Stimulated activated naive B cell treated with anti-CD40 and anti-IgM and Interleukin-4, amounts not matched to agents 10 μg/mL and 1 μg/mL and 100 μg/mL, for 72 hours (primary cell): Measurements from ENCODE around the gene ZIC5.
"Not testable (repeated sequence)": the region's sequence is repeated elsewhere in the genome, so short reads cannot be mapped to it uniquely, and the experiment has no call there.

ENCODE experiments used
- ATAC-seq, 2 donors: fragments of 150-1000 bp; cut with Tn5 transposase; replicated peaks; 2 replicates each; pipeline ENCODE4 v1.10.0; 2021; ENCODE audit warnings: moderate library complexity in 1 of 2
- DNase-seq: peaks from one replicate; pipeline ENCODE4 v3.0.0; 2021
- H3K27ac Mint-ChIP-seq: one replicate; pipeline ENCODE4 v1.8.0; 2022; ENCODE audit warnings: mild to moderate bottlenecking, mixed read lengths
- H3K27me3 Mint-ChIP-seq, 2 donors: one replicate each; pipeline ENCODE4 v1.8.0; 2022; ENCODE audit warnings: mixed read lengths in 2 of 2
- H3K36me3 Mint-ChIP-seq, 2 donors: one replicate each; pipeline ENCODE4 v1.8.0; 2022; ENCODE audit warnings: mixed read lengths in 2 of 2, mild to moderate bottlenecking in 1 of 2
- H3K4me1 Mint-ChIP-seq, 2 donors: one replicate each; pipeline ENCODE4 v1.8.0; 2022; ENCODE audit warnings: mixed read lengths in 2 of 2, mild to moderate bottlenecking in 1 of 2
- H3K4me3 Mint-ChIP-seq, 2 donors: one replicate each; pipeline ENCODE4 v1.8.0; 2022; ENCODE audit warnings: mild to moderate bottlenecking in 2 of 2, mixed read lengths in 2 of 2, moderate library complexity in 1 of 2
- H3K9me3 Mint-ChIP-seq, 2 donors: one replicate each; pipeline ENCODE4 v1.8.0; 2022; ENCODE audit warnings: mixed read lengths in 2 of 2, mild to moderate bottlenecking in 1 of 2

ZIC5 gene

DNA sequence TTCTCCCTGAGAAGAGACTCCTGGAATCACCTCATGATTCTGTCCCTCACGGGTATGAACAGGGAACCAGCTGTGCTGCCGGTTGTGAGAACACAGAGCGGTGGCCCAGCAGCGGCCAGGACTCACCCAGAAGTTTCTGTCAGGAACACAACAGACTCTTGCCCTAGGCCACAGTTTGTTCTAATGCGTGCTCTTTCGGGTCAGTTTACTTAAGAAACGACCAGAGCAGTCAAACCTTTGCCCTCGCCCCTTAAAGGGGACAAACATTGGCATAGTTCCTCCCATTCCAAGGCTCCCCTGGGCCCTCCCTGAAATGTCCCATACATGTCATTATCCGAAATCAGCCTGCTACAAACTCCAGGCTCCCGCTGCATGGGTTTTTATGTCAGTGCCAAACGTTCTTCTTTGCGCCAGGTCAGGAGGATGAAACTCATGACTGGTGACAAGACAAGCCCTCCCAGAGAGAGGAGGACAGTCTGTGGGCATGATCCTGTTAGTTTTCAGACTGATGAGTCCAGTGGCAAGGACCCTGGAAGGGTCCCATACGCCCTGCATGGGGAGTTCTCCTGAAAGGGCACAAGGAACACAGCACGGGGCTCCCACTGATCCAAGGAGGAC lies 18.3 kb downstream of the ZIC5 start:
- no peaks in the 10 kb centered on the region for H3K36me3 Mint-ChIP-seq
- no peak overlapping the region for H3K27ac Mint-ChIP-seq
- H3K4me3 Mint-ChIP-seq: no peak overlapping the region
- H3K27me3 Mint-ChIP-seq: peaks cover 74 to 88% of the 10 kb centered on the region in 2 donors
- no peak for ATAC-seq
- peaks cover 5 to 11% of the 10 kb centered on the region in 2 donors for H3K4me1 Mint-ChIP-seq
- H3K9me3 Mint-ChIP-seq: no peaks in the 10 kb centered on the region
- DNase-seq: no peak

DNA sequence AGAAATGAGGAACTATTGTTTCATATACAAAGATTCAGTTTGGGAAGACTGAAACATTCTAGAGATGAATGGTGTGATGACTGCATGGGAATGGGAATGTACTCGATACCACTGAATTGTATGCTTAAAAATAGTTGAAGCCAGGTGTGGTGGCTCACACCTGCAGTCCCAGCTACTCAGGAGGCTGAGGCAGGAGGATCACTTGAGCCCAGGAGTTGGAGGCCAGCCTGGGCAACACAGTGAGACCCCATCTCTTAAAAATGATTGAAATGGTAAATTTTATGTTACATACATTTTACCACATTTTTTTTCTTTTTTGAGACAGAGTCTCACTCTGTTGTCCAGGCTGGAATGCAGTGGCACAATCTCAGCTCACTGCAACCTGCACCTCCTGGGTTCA lies 19.9 kb downstream of the ZIC5 start:
- not testable (repeated sequence) for H3K27ac Mint-ChIP-seq, H3K4me1 Mint-ChIP-seq, H3K36me3 Mint-ChIP-seq, DNase-seq, H3K4me3 Mint-ChIP-seq, ATAC-seq, H3K9me3 Mint-ChIP-seq
- H3K27me3 Mint-ChIP-seq: peaks cover 75 to 84% of the 10 kb centered on the region in 2 donors

DNA sequence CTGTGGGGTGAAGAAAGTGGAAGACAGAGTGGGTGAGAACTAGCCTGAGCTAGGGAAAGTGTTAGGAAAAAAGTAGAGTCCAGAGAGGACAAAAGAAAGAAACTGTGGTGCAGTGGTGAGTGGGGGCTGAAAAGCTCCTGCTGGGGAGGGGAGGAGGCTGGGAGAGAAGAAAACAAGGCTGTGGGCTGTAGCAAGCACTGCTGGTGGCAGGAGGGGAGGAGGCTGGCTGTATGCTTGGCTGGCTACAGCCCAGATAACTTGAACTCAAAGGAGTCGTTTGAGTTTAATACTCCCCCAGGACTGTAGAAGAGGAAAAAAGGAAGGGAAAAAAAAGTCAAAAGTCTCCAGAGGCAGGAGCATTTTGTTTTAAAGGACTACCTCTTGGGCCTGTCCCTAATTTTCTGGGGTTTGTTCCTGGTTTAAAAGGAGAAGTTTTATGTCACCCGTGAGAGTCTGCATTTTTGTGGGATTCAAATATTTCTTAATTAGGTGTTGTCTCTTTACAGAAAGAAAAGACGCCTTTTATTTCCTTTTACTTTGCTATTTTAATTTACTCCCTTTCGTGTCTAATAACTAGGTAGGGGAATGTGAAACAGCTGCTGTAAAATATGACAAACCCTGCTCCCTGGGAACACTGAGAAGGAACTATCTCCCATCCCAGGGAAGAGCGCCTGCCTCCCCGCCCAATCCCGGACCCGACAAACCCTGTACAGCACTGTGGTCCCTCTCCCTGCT lies 21.7 kb downstream of the ZIC5 start:
- H3K36me3 Mint-ChIP-seq: no peaks in the 10 kb centered on the region
- no peak for ATAC-seq
- no peak overlapping the region for H3K27ac Mint-ChIP-seq
- H3K4me3 Mint-ChIP-seq: no peak overlapping the region
- peaks cover 73 to 78% of the 10 kb centered on the region in 2 donors for H3K27me3 Mint-ChIP-seq
- no peaks in the 10 kb centered on the region for H3K9me3 Mint-ChIP-seq
- no peak for DNase-seq
- H3K4me1 Mint-ChIP-seq: no peaks in the 10 kb centered on the region

DNA sequence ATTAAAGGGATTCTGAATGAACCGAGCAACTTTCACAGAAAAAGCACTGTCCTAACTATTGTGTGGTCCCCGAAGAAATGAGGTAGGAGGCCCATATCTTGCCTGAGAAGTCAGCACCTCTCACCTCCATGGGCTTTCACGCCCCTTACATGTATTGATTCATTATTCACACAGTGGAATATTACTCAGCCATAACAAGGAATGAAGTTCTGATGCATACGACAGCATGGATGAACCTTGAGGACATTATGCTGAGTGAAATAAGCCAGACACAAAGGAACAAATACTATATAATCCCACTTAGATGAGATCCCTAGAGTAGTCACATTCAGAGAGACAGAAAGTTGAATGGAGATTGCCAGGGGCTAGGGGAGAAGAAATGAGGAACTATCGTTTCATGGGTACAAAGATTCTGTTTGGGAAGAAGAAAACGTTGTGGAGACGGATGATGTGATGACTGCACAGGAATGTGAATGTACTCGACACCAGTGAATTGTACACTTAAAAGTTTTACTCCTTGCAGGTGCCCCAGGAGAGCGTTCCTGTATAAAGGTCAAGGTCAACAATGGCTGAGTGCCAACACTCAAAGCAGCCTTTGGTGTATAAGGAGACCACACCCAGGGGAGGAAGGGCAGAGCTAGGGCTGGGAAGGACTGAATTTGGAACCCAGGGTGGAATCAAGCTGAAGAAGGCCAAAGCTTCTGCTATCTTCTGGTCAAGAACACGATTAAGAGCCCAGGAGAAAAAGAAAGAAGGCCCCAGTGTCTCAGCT lies 22.5 kb downstream of the ZIC5 start:
- DNase-seq (no peak), ATAC-seq (no peak)
- Mint-ChIP-seq H3K27ac (no peak overlapping the region), H3K36me3 (no peaks in the 10 kb centered on the region), H3K27me3 (peaks cover 73 to 78% of the 10 kb centered on the region in 2 donors), H3K4me3 (no peak overlapping the region), H3K4me1 (no peaks in the 10 kb centered on the region), H3K9me3 (no peaks in the 10 kb centered on the region)

DNA sequence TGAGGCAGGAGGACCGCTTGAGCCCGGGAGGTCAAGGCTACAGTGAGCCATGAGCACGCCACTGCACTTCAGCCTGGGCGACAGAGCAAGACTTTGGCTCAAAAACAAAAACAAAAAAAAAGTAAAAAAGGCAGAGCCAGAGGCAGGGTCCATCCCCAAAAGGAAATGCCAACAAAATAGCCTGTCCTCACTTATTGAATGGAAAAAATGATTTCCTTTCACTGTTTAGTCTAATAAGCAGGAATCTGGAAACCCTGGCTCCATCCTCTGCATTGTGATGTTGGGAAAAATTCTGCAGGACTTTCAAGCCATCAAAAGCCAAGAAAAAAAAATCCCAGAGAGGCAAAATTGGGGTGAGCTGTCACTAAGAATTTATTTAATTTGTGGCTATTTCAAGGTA lies 23.2 kb downstream of the ZIC5 start:
- no peaks in the 10 kb centered on the region for H3K9me3 Mint-ChIP-seq
- peaks cover 66 to 72% of the 10 kb centered on the region in 2 donors for H3K27me3 Mint-ChIP-seq
- no peaks in the 10 kb centered on the region for H3K4me1 Mint-ChIP-seq
- DNase-seq: no peak
- no peak overlapping the region for H3K27ac Mint-ChIP-seq
- no peak overlapping the region for H3K4me3 Mint-ChIP-seq
- no peaks in the 10 kb centered on the region for H3K36me3 Mint-ChIP-seq
- ATAC-seq: no peak

DNA sequence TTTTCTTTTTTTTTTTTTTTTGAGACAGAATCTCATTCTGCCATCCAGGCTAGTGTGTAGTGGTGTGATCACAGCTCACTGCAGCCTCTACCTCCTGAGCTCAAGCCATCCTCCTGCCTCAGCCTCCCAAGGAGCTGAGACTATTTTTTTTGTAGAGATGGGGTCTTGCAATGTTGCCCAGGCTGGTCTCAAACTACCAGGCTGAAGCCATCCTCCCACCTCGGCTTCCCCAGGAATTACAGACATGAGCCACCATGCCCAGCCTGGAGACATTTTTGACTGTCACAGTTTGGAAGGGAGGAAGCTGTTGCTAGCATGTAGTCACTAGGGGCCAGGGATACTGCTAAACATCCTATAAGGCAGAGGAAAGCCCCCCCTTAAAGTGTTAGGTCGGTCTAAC lies 23.9 kb downstream of the ZIC5 start:
- peaks cover 59 to 64% of the 10 kb centered on the region in 2 donors for H3K27me3 Mint-ChIP-seq
- no peak overlapping the region for H3K27ac Mint-ChIP-seq
- ATAC-seq (no peak), DNase-seq (no peak)
- no peaks in the 10 kb centered on the region for H3K36me3 Mint-ChIP-seq
- H3K9me3 Mint-ChIP-seq: no peaks in the 10 kb centered on the region
- H3K4me1 Mint-ChIP-seq: no peaks in the 10 kb centered on the region
- H3K4me3 Mint-ChIP-seq: no peak overlapping the region

DNA sequence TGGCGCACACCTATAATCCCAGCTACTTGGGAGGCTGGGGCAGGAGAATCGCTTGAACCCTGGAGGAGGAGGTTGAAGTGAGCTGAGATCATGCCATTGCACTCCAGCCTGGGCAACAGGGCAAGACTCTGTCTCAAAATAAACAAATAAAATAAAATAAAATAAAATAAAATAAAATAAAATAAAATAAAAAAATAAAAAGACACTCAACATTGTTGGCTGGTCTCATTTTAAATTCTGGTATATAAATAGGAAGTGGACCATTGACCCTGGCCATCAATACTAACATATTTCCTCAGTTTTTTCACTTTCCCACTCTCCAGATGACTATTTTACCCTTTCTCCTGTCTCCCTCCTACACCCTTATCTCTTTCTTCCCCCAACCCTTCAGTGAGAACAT lies 26.1 kb downstream of the ZIC5 start:
- H3K27me3 Mint-ChIP-seq: peaks cover 55 to 62% of the 10 kb centered on the region in 2 donors
- not testable (repeated sequence) for H3K4me1 Mint-ChIP-seq, H3K36me3 Mint-ChIP-seq, H3K9me3 Mint-ChIP-seq, H3K4me3 Mint-ChIP-seq, ATAC-seq, DNase-seq, H3K27ac Mint-ChIP-seq

DNA sequence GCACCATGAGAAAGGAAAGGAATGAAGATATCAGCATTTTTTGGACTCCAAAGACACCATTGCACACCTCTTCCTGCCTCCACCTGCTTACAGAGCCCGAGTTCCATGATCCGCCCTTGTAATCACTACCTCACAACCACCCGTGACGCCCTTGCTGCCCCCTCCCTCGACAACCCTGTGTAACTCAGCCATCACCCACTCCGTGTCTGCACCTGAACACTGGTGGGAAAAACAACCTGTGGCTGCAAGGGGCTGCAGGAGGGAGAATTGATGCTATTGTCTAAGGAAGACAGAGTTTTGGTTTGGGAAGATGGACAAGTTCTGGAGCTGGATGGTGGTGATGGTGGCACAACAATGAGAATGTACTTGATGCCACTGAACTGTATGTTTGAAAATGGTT lies 27.0 kb downstream of the ZIC5 start:
- DNase-seq (no peak), ATAC-seq (no peak)
- Mint-ChIP-seq H3K27me3 (peaks cover 53 to 61% of the 10 kb centered on the region in 2 donors), H3K36me3 (no peaks in the 10 kb centered on the region), H3K4me1 (no peaks in the 10 kb centered on the region), H3K27ac (no peak overlapping the region), H3K4me3 (no peak overlapping the region), H3K9me3 (no peaks in the 10 kb centered on the region)

DNA sequence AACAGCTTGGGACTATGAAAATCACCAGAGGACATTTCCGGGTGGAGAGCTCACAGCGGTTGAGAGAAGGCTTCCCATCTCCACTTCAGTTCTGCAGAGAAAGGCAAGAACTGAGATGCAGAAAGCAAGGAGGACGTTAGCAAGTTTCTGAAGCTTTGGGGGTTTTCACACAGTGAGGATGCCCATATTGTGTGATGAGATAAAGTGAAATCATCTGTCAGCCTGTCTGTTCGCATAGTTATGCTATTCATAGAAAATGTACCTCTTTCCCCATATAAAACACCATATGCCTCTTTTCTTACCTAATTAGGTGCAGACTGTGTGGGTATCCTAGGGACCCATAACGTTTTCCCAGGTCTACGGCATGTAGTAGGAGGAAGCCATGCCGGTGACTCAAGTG lies 27.5 kb downstream of the ZIC5 start:
- no peaks in the 10 kb centered on the region for H3K4me1 Mint-ChIP-seq
- DNase-seq (no peak), ATAC-seq (no peak)
- no peak overlapping the region for H3K4me3 Mint-ChIP-seq
- no peak overlapping the region for H3K27ac Mint-ChIP-seq
- H3K27me3 Mint-ChIP-seq: peaks cover 48 to 56% of the 10 kb centered on the region in 2 donors
- H3K36me3 Mint-ChIP-seq: no peaks in the 10 kb centered on the region
- H3K9me3 Mint-ChIP-seq: no peaks in the 10 kb centered on the region

DNA sequence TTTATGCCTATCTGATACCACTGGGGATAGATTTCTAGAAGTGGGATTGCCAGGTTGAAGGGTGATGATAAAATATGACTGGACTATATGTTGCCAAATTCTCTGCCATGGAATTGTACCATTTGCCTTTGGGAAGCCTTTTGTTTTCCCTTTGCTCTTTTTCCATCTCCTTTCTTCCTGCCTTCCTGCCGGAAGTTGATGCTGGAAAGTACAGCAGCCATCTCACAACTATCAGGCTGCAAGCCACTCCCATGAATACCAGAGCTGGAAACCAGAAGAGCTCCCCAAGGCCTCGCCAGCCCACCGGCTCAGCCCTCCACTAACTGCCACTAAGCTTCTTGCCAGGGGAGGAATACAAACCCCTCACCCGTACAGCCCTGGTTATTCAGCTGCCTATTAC lies 29.7 kb downstream of the ZIC5 start:
- Mint-ChIP-seq H3K4me3 (no peak overlapping the region), H3K27me3 (peaks cover 38 to 56% of the 10 kb centered on the region in 2 donors), H3K36me3 (no peaks in the 10 kb centered on the region), H3K9me3 (no peaks in the 10 kb centered on the region), H3K4me1 (no peaks in the 10 kb centered on the region), H3K27ac (no peak overlapping the region)
- DNase-seq (no peak), ATAC-seq (no peak)

DNA sequence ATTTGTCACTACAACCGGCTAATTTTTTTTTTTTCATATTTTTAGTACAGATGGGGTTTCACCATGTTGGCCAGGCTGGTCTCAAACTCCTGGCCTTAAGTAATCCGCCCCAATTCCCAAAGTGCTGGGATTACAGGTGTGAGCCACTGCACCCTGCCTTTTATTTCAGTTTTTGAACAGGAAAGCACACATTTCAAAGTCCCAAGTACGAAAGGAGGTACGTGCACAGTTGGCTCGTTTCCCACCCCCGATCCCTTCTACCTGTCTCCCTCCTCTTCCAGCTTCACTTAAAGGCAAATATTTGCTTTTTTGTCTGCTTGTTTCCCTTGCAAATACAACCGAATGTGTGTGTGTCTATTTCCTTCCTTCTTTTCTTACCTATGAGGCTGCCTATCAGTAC lies 30.5 kb downstream of the ZIC5 start:
- Mint-ChIP-seq H3K27ac (no peak overlapping the region), H3K27me3 (peaks cover 31 to 50% of the 10 kb centered on the region in 2 donors), H3K4me1 (no peaks in the 10 kb centered on the region), H3K36me3 (no peaks in the 10 kb centered on the region), H3K4me3 (no peak overlapping the region), H3K9me3 (no peaks in the 10 kb centered on the region)
- ATAC-seq (no peak), DNase-seq (no peak)

DNA sequence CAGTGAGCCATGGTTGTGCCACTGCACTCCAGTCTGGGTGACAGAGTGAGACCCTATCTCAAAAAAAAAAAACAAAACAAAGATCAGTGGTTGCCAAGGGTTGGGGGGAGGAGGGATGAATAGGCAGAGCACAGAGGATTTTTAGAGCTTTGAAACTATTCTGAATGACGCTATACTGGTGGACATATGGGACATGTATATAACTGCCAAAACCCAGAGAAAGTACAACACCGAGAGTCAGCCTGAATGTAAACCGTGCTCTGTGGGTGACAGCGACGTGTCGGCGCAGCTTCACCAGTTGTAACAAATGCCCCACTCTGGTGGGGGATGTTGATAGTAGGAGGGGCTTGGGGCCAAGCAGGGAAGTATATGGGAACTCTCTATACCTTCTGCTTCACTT lies 32.9 kb downstream of the ZIC5 start:
- DNase-seq: no peak
- no peak for ATAC-seq
- no peaks in the 10 kb centered on the region for H3K36me3 Mint-ChIP-seq
- no peak overlapping the region for H3K27ac Mint-ChIP-seq
- H3K4me1 Mint-ChIP-seq: no peaks in the 10 kb centered on the region
- peaks cover 25 to 48% of the 10 kb centered on the region in 2 donors for H3K27me3 Mint-ChIP-seq
- H3K9me3 Mint-ChIP-seq: no peaks in the 10 kb centered on the region
- no peak overlapping the region for H3K4me3 Mint-ChIP-seq

DNA sequence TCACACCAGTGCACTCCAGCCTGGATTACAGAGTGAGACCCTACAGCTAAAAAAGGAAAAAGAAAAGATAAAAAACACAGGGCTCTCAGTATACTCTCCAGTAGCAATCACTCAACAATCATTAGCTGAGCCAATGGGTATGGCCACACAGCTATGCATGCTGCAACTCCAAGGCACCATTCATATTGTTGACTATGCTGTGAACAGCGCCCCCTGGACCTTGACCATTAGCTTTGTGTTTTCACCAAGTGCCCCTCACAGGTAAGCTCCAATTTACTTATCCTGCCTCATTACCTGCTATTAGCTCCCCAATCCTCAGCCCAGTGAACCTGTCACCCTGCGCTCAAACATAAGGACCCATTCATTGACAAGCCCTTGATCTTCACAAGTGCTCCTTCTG lies 35.8 kb downstream of the ZIC5 start:
- H3K27me3 Mint-ChIP-seq: peaks cover 27 to 40% of the 10 kb centered on the region in 2 donors

DNA sequence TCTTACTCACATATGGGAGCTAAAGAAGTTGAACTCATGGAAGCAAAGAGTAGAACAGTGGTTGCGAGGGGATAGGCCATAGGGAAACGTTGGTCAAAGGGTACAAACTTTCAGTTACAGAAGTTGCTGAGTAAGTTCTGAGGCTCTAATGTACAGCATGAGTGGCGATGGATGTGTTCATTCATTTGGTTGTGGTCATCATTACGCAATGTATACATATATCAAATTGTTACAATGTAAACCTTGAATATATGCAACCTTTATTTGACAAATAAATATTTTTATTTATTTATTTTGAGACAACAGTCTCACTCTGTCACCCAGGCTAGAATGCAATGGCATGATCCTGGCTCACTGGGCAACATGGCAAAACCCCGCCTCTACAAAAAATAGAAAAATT lies 38.7 kb downstream of the ZIC5 start:
- H3K27ac Mint-ChIP-seq: no peak overlapping the region
- no peaks in the 10 kb centered on the region for H3K4me1 Mint-ChIP-seq
- H3K27me3 Mint-ChIP-seq: peaks cover 25 to 34% of the 10 kb centered on the region in 2 donors
- H3K4me3 Mint-ChIP-seq: no peak overlapping the region
- DNase-seq (no peak), ATAC-seq (no peak)
- no peaks in the 10 kb centered on the region for H3K9me3 Mint-ChIP-seq
- no peaks in the 10 kb centered on the region for H3K36me3 Mint-ChIP-seq

More for the DNA sequence above, 35.8 kb downstream of the ZIC5 start:
- no peaks in the 10 kb centered on the region for H3K9me3 Mint-ChIP-seq
- H3K4me3 Mint-ChIP-seq: no peak overlapping the region
- H3K27ac Mint-ChIP-seq: no peak overlapping the region
- no peaks in the 10 kb centered on the region for H3K36me3 Mint-ChIP-seq
- ATAC-seq: no peak
- no peaks in the 10 kb centered on the region for H3K4me1 Mint-ChIP-seq
- DNase-seq: no peak

DNA sequence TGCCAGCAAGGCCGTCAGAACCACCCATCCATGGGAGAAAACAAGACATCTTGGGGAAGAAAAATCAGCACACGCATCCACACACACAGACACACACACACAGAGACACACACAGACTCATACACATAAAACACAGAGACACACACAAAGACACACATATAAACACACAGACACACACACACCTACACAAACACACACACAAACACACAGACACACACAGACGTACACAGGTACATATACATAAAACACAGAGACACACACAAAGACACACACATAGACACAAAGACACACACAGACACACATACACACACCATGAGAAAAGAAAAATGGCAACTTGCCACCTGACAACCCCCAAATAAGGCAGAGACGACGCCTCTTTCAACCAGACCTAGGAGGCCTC lies 40.6 kb downstream of the ZIC5 start:
- DNase-seq (no peak), ATAC-seq (no peak)
- Mint-ChIP-seq H3K4me1 (no peaks in the 10 kb centered on the region), H3K4me3 (no peak overlapping the region), H3K27me3 (peaks cover 22 to 28% of the 10 kb centered on the region in 2 donors), H3K9me3 (no peaks in the 10 kb centered on the region), H3K36me3 (no peaks in the 10 kb centered on the region), H3K27ac (no peak overlapping the region)
